Measurements from ENCODE around the gene PASK.
"Not testable (repeated sequence)": the region's sequence is repeated elsewhere in the genome, so short reads cannot be mapped to it uniquely, and the experiment has no call there.

Gene PASK

DNA sequence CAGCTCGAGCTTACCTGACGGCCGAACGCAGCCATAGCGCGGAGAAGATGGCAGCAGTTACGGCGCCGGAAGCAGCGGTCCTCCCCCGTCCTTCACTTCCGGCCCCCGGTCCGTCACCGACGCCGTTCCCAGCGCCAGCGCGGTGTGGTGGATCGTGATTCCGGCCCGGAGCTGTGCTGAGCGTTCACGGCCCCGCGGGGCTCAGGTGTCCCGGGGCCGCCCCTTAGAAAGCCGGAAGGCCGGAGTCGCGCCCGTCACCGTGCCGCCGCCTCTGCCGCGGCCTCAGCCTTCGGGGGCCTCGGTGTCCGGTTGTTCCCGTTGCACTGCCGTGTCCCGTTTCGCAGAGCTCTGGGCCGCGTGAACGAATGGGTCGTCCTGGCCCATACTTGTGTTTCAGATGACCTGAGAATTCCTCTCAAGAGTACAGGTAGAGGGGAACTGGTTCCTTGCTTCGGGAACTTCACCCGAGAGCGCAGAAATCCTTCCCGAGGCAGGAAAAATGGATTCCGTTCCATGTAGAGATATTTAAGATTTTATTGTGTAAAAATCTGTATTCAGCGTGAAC is 47.0 kb downstream of the PASK start, which contains the start of gene MTERF4:
MTERF4 (minus strand) TSS at position 49 of the 565 bp plus-strand sequence; CDS start at position 35, 14 bp downstream.
- peak; percentile 78 for DNase-seq

DNA sequence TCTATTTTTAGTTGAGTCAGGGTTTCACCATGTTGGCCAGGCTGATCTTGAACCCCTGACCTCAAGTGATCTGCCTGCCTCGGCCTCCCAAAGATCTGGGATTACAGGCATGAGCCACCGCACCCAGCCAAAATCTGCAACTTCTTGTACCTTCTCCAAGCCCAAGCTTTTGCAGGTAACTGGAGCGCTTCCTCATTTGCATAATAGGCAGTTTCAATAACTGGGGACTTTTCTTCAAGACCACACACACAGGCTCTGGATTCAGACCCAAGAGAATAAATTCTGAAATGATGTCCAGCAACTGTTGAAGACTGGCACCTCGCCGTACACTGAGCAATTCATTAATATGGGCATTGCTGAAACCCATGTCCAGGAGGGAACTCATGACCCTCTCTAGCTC is 50.0 kb downstream of the PASK start:
- DNase-seq, result no peak

- no peak for DNase-seq
These were observed 52.3 kb downstream of the PASK start for GRCh38 chr2:241096979-241097378.

GRCh38 chr2:241095594-241096290 is 53.5 kb downstream of the PASK start:
- DNase-seq, result no peak

GRCh38 chr2:241094924-241095420 is 54.3 kb downstream of the PASK start:
- DNase-seq, result no peak

DNA sequence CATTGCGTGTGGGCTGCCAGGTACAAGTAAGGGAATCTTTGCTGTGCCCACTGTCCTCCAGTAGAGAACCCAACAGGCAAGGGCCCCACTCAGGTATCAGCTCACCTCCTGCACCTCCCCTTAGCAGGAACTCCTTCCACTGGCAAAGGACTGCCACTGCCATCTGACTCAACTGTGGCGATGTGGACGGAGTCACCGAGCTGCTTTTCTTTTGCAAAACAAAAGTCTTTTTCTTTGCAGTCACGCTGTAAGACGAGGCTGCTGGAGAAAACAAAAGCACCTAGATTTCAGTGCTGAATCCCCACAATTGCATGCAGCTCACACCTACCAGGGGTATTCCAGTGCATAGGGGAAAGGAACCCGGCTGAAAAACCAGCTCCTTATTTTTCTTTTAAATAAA is 55.1 kb downstream of the PASK start:
- DNase-seq, result no peak

DNA sequence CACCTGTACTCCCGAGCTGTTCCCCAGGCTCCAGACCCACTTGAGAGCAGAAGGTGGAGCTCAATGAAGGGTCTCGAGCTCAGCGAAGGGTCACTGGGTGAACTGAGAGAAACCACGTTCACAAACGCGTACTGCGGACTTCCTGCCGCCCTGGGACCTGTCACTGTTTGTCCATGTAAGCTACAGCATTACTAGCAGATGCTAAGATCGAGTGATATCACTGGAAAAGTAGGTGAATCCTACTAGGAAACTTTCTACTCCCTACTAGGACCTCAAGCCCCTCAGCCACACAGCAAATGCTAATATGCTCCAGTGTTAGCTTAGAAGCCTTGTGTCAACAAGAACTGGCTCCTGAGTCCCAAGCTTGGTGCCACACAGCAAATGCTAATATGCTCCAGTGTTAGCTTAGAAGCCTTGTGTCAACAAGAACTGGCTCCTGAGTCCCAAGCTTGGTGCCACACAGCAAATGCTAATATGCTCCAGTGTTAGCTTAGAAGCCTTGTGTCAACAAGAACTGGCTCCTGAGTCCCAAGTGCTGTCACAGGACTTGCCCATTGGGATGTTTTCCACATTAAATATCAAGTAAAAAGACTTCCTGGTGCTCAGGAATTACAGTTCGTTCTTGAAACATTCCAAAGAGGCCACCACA is 56.0 kb downstream of the PASK start:
- DNase-seq, result not testable (repeated sequence)

DNA sequence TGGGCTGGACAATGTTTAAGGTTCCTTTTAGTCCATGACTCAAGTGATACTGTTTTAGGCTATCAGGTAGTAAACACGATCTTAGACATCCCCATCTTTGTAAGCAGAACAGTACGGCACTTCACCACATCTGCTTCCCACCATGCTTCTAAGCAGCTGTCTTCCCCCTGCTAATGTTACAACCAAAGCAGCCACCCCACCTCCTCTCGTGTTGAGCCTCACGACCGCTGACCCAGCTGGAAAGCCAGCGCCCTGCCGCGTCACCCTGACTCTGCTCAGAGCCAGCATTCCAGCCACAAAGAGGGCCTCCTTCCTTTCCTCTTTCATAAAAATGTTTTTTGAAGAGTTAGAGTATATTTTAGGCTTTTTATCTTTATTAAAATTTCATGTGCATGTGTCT is 56.6 kb downstream of the PASK start:
- DNase-seq, result no peak

- no peak for DNase-seq
These were observed 57.4 kb downstream of the PASK start for GRCh38 chr2:241091734-241092445.

GRCh38 chr2:241091201-241091600 is 58.1 kb downstream of the PASK start:
- no peak for DNase-seq

DNA sequence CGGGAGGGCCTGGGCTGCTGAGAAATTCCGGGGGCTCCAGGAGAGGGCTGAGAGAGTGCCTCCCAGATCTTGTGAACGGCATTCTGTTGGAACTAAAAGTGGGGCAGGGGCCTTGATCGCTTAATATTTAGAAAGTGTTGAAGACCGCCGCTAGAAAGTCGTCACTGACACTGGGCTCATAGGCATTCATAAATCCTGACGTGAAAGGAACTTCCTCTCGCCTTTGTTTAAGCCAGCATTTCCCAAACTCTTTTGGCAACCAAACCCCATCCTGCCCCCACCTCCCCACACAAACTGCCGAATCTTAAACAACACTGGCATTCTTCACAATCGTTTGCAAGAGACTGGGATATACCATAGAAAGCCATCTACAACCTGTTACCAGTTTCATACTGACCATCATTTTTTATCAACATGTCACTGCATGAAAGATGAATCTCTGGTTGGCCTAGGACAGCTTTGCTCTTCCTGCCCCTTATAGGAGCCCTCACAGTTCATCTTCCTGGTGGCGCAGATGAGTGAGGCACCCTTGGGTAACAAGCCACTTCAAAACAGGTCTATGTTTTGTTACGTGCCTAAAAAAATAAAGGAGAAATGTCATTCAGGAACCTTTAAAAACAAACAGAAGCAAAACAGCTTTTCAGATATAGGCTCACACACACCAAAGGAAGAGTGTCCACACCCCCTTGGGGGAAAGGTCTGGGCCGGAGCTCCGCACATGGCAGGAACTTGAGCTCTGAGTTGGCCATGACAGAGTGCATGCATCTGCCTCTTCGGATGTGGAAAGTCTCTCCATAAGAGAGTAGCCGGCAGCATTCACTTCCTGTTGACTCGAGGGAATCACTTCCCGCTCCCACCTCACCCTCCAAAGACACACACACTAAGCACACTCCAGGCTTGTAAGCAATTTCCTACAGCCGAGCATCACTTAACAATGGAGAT is 60.2 kb downstream of the PASK start:
- DNase-seq, result no peak

- no peak for DNase-seq
These were observed 60.9 kb downstream of the PASK start for GRCh38 chr2:241088376-241088775.

GRCh38 chr2:241087420-241088268 is 61.6 kb downstream of the PASK start:
- no peak for DNase-seq

GRCh38 chr2:241084856-241085444 is 64.3 kb downstream of the PASK start:
- no peak for DNase-seq

GRCh38 chr2:241083091-241083415 is 66.2 kb downstream of the PASK start:
- no peak for DNase-seq

DNA sequence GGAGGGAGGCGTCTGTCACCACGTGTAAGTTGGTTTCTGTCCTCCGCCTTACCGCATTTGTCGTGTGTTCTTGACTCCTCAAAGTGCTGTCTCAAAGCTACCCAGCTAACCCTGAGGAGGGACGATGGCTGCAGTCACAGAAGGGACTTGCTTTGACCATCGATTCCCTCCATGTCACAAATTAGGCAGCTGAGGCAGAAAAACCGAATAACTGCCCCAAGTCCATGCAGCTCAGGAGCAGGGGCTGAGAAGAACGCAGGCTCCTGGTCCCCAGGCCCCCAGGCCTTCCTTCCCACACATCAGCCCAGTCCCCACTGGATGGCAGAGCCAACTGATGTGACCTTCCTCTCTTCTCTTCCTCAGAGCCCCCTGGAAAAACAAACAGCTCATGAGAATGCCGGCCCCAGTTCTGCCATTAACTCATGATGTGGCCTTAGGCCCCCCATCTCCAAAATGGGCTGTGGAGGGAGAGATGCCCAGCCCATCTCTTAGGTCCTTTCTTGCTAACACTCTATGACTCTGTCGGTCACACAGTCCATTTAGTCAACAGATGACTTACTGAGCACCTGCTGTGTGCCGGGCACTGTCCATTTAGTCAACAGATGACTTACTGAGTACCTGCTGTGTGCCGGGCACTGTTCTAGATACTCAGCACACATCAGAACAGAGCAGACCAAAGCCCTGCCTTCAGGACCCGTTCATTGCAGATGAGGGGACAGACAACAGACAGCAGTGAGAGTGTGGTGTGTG is 66.8 kb downstream of the PASK start:
- no peak for DNase-seq

DNA sequence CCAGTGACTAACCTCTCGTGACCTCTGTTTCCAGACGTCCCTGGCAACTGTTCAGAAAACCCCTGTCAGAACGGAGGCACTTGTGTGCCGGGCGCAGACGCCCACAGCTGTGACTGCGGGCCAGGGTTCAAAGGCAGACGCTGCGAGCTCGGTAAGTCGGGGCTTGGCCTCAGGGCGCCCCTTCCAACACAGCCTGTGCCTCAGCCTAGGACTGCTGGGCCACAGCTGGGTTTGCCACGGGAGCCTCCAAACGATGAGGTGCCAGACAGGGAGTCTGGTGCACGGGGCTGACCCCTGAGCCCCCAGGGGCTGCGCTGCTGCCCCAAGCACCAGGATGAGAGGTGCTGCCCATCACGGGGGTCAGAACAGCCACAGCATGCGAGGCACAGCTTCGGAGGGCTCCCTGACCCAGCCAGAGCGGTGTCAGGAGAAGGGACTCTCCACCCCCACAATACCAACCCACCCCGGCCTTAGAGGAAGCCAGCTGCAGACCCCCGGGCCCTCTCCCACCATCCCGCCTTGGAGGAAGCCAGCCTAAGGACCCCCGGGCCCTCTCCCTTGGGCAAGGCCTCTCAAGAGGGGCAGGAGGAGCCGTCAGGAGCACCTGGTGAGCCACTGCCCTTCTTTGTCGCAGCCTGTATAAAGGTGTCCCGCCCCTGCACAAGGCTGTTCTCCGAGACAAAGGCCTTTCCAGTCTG is 67.5 kb downstream of the PASK start:
- no peak for DNase-seq

GRCh38 chr2:241081190-241081642 is 68.1 kb downstream of the PASK start:
- DNase-seq, result no peak

DNA sequence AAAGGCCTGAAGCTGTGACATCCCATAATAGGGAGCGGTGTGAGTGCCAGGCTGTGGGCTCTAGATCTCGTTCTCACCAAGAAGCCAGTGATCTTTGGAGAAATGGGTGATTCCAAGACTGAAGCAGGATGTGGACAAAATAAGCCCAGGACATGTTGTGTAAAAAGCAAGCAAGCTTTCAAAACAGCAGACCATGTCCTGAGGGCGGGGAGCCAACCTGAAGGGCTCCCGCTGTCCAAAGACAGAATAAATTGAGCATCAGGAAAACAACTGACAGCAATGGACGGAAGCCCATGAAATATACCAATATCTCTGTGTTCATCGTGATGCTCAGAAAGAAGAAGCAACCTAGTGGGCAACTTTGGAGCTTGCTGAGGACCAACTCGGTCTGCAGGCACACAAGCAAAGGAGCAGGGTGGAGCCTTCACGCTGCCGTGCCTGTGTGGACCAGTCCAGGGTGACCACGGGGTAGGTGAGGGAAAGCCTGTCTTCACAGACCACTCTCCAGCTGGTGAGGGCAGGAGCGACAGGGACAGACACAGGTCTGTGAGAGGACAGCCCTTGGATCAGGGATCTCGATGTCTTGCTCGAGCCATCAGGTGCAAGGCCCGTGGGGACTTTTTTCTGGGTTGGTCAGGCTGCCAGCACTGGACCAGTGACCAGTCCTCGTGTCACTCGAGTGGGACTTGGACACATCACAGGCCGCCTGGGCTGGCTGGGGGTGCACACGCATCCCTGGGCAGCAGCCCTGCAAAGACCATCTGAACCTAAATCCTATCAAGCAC is 68.7 kb downstream of the PASK start:
- no peak for DNase-seq
